GDM1 (cell line): ENCODE results near the gene MRPL12.
"Not testable (repeated sequence)": the region's sequence is repeated elsewhere in the genome, so short reads cannot be mapped to it uniquely, and the experiment has no call there.

ENCODE experiments used
- DNase-seq: peaks from one replicate; lab custom pipeline; 2025; lab: John Stamatoyannopoulos, UW

MRPL12 gene

GRCh38 chr17:81716674-81716996 lies 13.5 kb downstream of the MRPL12 start:
- DNase-seq = no peak

- DNase-seq = no peak
Observed at GRCh38 chr17:81717049-81717765, 14.0 kb downstream of the MRPL12 start.

GRCh38 chr17:81717766-81718089 lies 14.6 kb downstream of the MRPL12 start:
- DNase-seq = no peak

- no peak for DNase-seq
Observed at GRCh38 chr17:81719410-81720266, 16.5 kb downstream of the MRPL12 start.

- DNase-seq = no peak
Observed at GRCh38 chr17:81720267-81721071, 17.3 kb downstream of the MRPL12 start.

- DNase-seq = no peak
Observed at GRCh38 chr17:81722184-81723120, 19.3 kb downstream of the MRPL12 start.

GRCh38 chr17:81723651-81724209 lies 20.6 kb downstream of the MRPL12 start:
- no peak for DNase-seq

- no peak for DNase-seq
Observed at GRCh38 chr17:81725439-81725838, 22.3 kb downstream of the MRPL12 start.

GRCh38 chr17:81726004-81726403 lies 22.8 kb downstream of the MRPL12 start:
- DNase-seq = no peak

- no peak for DNase-seq
Observed at GRCh38 chr17:81727324-81728031, 24.3 kb downstream of the MRPL12 start.

GRCh38 chr17:81733507-81734404 lies 30.6 kb downstream of the MRPL12 start:
- peak; percentile 30 for DNase-seq

GRCh38 chr17:81734405-81735263 lies 31.5 kb downstream of the MRPL12 start:
- DNase-seq = no peak

- DNase-seq = peak; percentile 30
Observed at GRCh38 chr17:81735264-81736102, 32.3 kb downstream of the MRPL12 start.

- DNase-seq = no peak
Observed at GRCh38 chr17:81737947-81738800, 35.0 kb downstream of the MRPL12 start.

GRCh38 chr17:81738801-81739393 lies 35.7 kb downstream of the MRPL12 start:
- no peak for DNase-seq

- DNase-seq = not testable (repeated sequence)
Observed at GRCh38 chr17:81739593-81739992, 36.4 kb downstream of the MRPL12 start.
